ENCODE results near the gene THOP1. TPM values are rescaled to one million over a fixed set of nuclear protein-coding genes. Genes with fewer than 3 reads are reported as not detected.

THOP1 gene
- total RNA-seq, 1 experiment from 2014 or later: 127 TPM

GRCh38 chr19:2761309-2761677 is 24.0 kb upstream of the THOP1 start:
- in situ Hi-C loops (cut with HindIII; ENCODE audit: low pct_unique_long_range_greater_than_20kb, low sequenced_read_pairs): no loop called here

GRCh38 chr19:2761876-2762782 is 23.2 kb upstream of the THOP1 start:
- in situ Hi-C loops (cut with HindIII; ENCODE audit: low pct_unique_long_range_greater_than_20kb, low sequenced_read_pairs): no loop called here
- no peak for DNase-seq (ENCODE audit: low read depth)

More at GRCh38 chr19:2761309-2761677, 24.0 kb upstream of the THOP1 start:
- no peak for DNase-seq (ENCODE audit: low read depth)

- DNase-seq (ENCODE audit: low read depth): no peak
- in situ Hi-C loops (cut with HindIII; ENCODE audit: low pct_unique_long_range_greater_than_20kb, low sequenced_read_pairs): no loop called here
Measured at GRCh38 chr19:2762783-2763496, 22.4 kb upstream of the THOP1 start.

- DNase-seq (ENCODE audit: low read depth): no peak
- in situ Hi-C loops (cut with HindIII; ENCODE audit: low pct_unique_long_range_greater_than_20kb, low sequenced_read_pairs): no loop called here
Measured at GRCh38 chr19:2763687-2764086, 21.6 kb upstream of the THOP1 start.

GRCh38 chr19:2764945-2765344 is 20.4 kb upstream of the THOP1 start:
- in situ Hi-C loops (cut with HindIII; ENCODE audit: low pct_unique_long_range_greater_than_20kb, low sequenced_read_pairs): no loop called here

GRCh38 chr19:2765376-2765775 is 19.9 kb upstream of the THOP1 start:
- no peak for DNase-seq (ENCODE audit: low read depth)
- in situ Hi-C loops (cut with HindIII; ENCODE audit: low pct_unique_long_range_greater_than_20kb, low sequenced_read_pairs): no loop called here

More at GRCh38 chr19:2764945-2765344, 20.4 kb upstream of the THOP1 start:
- no peak for DNase-seq (ENCODE audit: low read depth)

GRCh38 chr19:2766594-2767372 is 18.5 kb upstream of the THOP1 start:
- in situ Hi-C loops (cut with HindIII; ENCODE audit: low pct_unique_long_range_greater_than_20kb, low sequenced_read_pairs): no loop called here
- DNase-seq (ENCODE audit: low read depth): no peak

GRCh38 chr19:2767688-2768087 is 17.6 kb upstream of the THOP1 start:
- in situ Hi-C loops (cut with HindIII; ENCODE audit: low pct_unique_long_range_greater_than_20kb, low sequenced_read_pairs): no loop called here
- DNase-seq (ENCODE audit: low read depth): no peak

GRCh38 chr19:2768365-2769132 is 16.8 kb upstream of the THOP1 start:
- in situ Hi-C loops (cut with HindIII; ENCODE audit: low pct_unique_long_range_greater_than_20kb, low sequenced_read_pairs): no loop called here
- DNase-seq (ENCODE audit: low read depth): no peak

GRCh38 chr19:2769218-2769617 is 16.1 kb upstream of the THOP1 start:
- DNase-seq (ENCODE audit: low read depth): no peak

GRCh38 chr19:2770055-2771013 is 15.0 kb upstream of the THOP1 start:
- in situ Hi-C loops (cut with HindIII; ENCODE audit: low pct_unique_long_range_greater_than_20kb, low sequenced_read_pairs): no loop called here
- DNase-seq (ENCODE audit: low read depth): no peak

More at GRCh38 chr19:2769218-2769617, 16.1 kb upstream of the THOP1 start:
- in situ Hi-C loops (cut with HindIII; ENCODE audit: low pct_unique_long_range_greater_than_20kb, low sequenced_read_pairs): no loop called here

- DNase-seq (ENCODE audit: low read depth): no peak
- in situ Hi-C loops (cut with HindIII; ENCODE audit: low pct_unique_long_range_greater_than_20kb, low sequenced_read_pairs): no loop called here
Measured at GRCh38 chr19:2771786-2772674, 13.3 kb upstream of the THOP1 start.

- in situ Hi-C loops (cut with HindIII; ENCODE audit: low pct_unique_long_range_greater_than_20kb, low sequenced_read_pairs): no loop called here
- DNase-seq (ENCODE audit: low read depth): no peak
Measured at GRCh38 chr19:2774083-2774679, 11.1 kb upstream of the THOP1 start.

- DNase-seq (ENCODE audit: low read depth): no peak
- in situ Hi-C loops (cut with HindIII; ENCODE audit: low pct_unique_long_range_greater_than_20kb, low sequenced_read_pairs): no loop called here
Measured at GRCh38 chr19:2774953-2775555, 10.2 kb upstream of the THOP1 start.
